Activated CD4-positive, CD25-positive, alpha-beta regulatory T cell (primary cell): ENCODE data around the gene TTC9.

Source experiments
- DNase-seq, 4 experiments: peaks; one replicate each; lab custom pipeline; 2025; lab: John Stamatoyannopoulos, UW

The TTC9 gene

DNA sequence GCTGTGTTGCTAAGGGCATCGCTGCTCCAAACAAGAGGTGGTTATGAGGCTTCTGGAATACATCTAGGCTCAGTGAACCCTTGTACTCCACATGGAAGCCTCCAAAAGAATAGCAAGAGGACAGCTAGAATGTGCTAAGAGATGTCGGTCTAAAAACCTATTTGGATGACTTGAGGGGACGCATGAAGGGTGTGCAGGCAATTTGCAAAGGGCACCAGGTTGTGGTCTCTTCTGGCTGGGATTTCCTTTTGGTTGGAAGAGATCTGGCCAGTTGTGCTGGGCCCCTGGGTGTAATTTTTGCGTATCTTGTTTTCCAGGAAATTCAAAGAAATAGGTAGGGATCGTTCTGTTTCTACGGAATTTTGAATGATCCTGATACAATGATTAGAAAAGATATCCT is 4.2 kb downstream of the TTC9 start:
- DNase-seq, result no peak

DNA sequence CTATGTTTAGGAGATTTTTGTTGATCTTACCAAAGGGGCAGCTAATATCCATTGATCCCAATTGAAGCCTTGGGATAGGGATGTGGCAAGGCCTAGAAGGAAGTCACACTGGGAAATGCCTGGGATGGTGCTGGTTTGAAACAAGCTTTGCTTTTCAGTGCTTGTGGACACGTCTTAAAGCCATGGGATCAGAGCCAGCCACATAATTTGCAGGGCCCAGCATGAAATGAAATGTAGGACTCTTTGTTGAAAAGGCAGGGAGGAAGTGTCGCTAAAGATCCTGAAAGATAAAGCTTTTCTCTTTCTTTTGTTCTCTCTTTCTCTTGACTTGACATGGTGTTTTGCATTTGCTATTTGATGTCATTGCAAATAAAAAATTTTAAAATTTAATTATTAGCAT is 5.0 kb downstream of the TTC9 start:
- DNase-seq, result no peak

DNA sequence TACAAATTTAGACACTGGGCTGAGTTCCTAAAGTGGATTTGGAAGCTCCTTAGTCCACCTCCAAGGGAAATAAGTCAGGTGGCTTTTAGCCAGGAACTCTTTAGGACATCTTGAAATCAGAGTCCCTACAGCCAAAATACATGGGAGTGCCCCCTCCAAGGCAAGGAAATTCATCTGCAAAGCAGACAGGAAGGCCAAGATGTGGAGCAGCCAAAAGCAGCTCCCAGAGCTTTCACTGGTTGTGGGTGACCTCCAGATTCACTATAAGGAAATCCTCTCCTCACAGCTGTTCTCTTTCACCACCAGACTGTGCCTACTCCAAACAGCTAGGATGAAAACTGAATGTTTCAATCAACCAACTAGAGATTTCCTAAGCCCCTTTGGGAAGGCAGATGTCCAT is 6.6 kb downstream of the TTC9 start:
- DNase-seq, result no peak

DNA sequence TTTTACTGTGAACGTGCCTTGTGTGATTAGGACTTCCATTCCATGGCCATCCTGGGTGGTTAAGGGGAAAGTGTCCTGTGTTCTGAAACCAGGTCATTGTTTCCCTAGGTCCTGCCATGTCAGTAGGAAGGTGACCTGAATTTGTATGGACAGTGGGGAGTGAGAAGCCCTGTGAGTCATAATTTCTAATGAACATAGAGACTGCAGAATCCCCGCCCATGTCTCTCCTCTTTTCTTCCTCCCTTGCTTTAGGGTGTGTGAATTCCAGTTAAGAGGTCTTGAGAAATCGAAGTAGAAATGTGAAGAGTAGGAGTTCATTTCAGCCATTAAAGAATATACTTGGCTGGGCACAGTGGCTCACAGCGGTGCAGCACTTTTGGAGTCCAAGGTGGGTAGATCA is 8.1 kb downstream of the TTC9 start:
- no peak for DNase-seq

DNA sequence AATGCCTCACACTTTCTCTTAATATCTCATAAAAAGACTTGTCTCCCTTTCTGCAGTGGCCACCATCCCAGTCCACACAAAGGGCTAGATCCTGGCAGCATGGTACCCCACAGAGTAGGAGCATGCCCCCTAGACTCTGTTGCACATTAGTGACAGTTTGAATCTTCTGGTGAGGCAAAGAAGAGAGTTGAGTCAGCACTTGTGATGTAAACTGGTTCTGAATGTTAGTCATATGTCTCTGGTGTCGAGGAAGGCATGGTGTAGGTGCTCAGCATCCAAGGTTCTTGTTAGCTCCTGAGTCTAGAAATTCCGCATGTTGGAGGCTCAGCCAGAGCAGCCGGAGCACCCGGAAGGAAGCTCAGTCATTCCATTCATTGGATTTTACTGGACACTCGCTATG is 9.8 kb downstream of the TTC9 start:
- no peak for DNase-seq

DNA sequence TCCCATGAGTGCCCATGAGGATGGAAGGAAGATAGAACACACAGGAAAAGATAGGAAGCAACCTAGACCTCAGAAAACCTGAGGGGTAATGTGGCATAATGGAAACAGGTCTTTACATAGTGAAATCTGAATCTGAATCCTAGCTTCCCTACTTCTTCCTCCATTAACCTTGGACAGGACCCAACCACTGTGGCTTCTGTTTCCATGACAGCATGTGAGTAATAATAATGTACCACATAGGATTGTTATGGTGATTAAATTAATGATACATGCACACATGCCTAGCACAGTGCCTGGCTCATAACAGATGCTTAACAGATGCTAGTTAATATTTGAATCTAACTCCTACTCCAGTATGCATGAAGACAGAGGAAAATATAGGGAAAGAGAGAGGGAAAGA is 11.2 kb downstream of the TTC9 start:
- no peak for DNase-seq

DNA sequence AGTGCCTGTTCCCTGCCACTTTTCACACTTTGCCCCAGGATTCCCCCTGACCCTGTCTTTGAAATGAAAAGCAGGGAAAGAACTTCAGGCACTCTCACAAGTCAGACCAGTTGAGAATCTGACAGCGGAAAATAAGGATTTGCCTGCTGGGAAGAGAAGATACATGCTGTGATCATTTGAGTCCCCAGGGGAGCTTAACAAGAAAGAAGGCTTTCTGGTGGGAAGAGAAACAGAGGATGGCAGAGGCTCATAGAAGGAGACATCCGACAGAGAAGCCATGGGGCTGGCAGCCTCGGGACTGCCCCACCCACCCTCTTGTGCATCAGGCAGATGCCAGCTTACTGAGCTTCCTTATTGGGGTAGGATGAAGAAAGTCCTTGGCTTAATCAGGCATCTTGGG is 11.9 kb downstream of the TTC9 start:
- DNase-seq, result no peak

DNA sequence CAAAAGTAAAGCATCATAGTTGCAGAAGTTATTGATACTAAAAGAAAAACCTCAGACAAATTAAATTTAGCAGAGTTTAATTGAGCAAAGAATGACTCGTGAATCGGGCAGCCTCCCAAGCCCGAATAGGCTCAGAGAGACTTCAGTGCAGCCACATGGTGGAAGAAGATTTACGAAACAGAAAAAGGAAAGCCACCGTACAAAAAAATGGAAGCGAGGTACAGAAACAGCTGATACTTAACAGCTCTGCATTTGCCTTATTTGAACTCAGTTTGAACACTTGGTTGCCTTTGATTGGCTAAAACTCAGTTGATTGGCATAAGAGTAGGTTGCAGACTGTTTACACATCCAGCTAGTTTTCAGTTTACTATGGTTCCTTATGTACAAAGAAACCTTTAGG is 12.9 kb downstream of the TTC9 start:
- no peak for DNase-seq

DNA sequence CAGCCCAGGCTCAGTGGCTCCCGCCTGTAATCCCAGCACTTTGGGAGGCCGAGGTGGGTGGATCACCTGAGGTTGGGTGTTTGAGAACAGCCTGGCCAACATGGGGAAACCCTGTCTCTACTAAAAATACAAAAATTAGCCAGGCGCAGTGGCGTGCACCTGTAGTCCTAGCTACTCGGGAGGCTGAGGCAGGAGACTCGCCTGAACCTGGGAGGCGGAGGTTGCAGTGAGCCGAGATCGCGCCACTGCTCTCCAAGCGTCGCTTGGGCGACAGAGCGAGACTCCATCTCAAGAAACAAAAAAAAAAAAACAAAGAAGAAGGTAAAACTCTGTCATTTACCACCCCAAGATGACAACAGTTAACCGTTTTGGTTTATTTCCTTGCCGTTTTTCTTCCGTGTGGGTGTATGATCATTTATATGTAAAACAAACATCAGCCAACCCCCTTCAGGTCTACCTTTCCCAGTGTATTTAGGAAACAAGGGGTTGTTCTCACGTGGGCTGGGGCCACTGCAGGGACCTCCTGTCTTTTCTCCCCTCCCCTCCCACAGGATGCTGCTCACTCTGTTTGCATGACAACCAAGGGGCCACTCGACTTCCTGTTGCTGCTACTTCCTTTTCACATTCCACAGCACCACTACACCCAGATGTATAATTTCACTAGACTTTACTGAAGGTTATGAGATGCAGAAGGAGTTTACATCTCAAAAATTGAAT is 13.6 kb downstream of the TTC9 start:
- peak; percentile 10 to 37 (median 18) for DNase-seq

DNA sequence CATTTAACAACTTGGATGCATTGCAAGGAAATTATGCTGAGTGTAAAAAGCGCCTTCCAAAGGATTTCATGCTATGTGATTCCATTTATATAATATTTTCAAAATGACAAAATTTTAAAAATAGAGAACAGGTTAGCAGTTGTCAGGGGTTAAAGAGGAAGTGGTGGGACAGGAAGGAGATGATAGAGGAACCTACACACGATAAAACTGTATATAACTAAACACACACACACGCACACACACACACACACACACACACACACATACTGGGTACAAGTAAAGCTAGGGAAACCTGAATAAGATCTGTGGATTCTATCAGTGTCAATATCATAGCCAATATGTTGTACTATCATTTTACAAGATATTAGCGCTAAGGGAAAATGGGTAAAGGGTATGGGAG is 17.2 kb downstream of the TTC9 start:
- DNase-seq, result no peak

DNA sequence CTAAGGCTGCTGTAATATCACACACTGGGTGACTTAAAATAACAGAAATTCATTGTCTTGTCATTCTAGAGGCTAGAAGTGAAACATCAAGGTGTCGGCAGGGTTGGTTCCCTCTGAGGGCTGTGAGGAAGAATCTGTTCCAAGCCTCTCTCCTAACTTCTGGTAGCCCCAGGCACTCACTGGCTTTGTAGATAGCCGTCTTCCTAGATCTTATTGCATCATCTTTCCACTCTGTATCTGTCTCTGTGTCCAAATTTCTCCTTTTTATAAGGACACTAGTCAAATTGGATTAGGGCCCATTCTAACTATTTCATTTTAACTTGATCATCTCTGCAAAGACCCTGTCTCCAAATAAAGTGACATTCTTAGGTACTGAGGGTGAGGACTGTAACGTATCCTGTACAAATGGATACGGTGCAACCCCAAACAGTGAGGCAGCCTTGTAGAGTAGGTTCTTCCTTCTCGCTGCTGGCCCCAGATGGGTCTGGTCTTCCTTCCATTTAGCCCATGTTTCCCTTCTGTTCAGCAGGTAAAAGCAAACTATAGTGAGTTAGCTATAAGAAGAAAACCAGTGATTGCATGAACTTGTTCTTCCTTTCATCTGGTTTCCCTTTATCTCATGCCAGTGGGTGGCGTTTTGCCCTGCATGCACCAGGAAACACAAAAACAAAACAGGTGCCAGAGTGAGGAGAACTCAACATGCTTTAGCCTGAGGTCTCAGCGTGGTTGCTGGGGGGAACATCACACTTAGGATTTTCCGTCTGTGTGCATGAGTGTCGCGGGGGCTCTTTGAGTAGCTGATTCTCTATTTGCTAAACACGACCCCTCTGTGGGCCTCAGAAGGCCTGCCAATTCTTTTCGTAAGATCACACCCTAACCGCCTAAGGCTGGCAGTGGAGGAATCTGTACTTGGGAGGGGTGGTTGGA is 19.5 kb downstream of the TTC9 start:
- DNase-seq, result peak in 1 of 4 experiments; percentile 30

DNA sequence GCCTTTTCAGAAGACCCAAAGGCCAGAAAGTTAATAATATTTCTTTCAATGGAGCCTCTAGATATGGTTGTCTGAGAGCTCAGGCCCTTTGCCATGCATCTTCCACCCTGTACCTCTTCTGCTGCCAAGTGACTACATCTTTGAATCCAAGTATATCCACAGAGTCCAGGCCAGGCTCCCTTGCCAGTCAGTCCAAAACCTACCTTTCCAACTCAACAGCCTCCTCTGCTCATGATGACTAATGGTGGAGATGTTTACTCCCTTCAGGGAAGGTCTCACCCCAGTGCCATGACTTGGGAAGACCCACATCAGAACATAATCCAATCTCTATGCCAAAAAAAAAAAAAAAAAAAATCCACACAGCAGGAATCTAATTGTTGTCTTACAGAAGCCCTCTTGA is 20.4 kb downstream of the TTC9 start:
- DNase-seq, result no peak

DNA sequence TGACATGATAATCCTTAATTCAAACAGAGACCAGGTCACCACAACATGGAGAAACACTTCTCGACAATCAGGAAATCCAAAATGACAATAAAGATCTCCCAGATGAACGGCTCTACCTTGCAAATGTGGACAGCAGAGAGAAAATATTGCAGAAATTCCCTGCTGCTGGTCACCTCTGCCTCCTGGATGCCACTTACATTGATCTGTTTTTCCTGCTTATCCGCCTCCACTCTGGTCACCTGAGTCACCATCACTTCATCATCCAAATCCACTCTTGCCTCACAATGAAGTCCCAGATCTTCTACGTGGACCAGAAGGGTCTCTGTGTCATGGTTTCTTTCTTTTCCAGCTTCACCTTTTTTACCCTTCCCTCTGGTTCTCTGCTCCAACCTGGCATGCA is 21.1 kb downstream of the TTC9 start:
- DNase-seq, result no peak

DNA sequence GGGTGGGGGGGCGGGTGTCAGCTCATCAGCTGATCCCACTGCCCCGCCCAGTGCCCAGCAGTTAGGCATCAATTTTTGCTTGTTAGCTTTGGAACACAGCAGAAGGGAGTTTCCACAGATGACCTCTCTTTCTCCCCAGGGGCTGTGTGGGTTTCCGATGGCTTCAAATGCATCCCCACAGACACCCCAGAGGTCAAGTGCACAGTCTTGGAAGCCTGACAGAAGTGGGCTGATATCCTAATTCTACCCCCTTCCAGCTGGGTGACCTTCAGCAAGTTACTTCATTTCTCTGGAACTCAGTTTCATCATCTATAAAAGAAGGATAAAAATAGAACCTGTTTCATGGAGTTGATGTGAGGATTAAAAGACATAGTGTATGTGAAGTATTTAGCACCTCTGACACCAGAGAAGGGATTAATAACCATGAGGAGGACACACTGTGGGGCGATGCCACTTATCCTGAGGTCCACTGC is 22.0 kb downstream of the TTC9 start:
- DNase-seq, result no peak

DNA sequence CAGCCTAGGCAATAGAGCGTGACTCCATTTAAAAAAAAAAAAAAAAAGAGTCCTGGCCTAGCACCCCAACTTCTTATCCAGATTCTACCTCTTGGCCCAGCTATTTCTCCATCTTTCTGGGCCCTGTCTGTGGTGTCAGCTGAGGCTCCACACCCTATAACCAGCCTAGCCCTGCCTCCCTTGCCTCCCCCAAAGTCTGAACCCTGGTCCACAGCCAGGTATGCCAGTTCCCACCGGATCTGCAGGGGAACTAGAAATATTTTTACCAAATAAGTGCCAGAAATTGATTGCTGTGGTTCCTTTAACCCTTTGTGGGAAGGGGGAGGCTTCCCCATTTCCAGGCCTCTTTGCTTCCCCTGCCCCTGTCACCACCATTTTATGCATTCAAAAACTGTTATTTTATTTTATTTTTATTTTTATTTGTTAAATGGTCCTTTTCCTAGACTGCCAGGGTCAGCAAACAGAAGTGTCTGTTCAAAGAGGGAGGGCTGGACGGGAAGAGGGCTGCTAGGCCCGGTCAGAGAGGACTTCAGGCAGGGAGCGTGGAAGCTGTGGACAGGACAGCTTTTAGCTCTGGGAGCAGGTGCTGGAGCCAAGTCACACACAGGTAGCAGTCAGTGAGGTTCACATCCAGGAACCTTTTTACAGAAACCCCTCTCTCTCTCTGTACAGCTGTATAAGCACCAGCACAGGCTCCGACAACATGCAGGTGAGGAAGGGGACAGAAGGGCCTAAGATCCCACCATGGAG is 23.2 kb downstream of the TTC9 start:
- DNase-seq, result no peak

DNA sequence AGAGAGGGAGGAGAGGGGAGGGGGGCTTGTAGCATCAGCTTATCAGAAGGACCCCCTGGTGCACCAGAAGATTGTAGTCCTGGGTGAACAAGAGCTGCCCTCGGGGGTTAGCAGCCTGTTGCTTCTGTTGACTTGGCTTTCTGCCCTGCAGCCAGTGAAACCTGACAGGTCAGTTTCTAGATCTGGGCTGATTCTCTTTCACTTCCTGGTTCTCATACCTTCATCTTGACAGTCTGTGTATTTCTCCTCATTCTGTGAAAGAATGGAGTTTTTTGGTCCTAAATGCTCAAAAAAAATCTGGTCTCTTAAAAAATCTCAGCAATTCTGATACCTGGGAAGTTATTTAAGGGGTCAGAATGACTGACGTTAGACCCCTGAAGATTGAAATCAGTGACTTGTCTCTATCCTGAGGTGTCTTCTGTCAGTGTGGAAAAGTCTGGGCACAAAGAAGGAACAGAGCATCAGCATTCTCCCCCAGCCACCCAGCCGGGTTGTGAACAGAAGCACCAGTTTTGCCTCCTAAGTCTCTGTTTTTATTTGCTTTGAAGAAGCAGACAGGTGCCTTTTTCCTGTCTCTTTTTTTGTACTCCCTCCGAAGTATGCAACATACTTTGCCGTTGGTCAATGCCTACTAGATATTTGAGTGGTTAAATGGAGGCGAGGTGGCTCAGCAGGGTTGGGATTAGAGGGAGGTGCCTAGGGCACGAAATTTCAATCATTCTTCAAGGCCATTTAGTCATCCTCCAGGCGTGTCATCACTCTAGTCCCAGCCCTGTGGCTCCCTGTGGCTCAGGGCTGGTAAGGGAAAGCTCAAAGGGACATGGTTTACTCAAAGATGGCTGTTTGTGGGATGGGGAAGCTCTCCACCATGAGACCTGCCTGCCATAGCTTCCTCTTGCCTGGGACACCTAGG is 24.0 kb downstream of the TTC9 start:
- DNase-seq, result no peak

DNA sequence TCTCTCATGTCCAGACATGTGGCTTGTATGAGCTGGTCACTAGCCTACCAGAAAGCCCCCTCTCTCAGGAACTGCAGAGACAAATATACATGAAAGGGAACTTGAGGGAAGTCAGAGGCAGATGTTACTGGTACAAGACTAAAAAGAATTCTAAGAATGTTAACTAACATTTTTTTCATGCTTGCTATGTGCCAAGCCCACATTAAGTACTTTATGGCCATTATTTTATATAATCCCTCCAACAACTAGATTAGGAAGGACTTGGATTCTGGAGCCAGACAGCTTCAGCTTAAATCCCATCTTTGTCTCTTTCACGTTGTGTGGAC is 24.6 kb downstream of the TTC9 start:
- DNase-seq, result no peak

DNA sequence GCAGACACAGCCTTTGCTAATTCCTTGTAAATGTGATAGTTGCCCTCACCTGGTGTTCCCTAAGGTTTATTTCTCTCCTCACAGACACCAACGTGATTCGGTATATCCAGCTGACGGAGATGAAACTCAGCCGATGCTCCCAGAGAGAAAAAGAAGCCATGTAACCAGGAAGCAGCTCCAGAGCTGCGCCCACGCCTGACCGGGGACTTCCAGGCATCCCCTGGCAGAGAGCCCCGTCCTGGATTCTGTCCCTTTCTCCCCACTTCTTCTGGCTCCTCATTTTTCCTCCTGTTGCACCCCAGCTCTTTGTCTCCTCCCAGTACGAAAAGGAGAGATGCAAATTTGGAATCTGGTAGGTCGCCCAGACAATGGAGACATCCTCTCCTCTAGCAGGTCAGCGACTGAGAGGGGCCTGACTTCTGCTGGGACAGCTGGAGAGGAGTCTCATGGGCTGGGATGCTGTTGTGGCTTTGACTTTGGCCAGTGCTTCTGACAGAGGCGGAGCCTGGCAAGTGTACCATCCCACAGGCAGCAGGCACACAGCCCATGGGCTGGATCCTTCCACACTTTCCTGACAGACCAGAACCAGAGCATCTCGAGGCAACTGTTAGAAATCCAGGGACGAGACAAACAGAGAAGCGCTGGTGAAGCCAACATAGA is 29.4 kb downstream of the TTC9 start:
- DNase-seq, result no peak

DNA sequence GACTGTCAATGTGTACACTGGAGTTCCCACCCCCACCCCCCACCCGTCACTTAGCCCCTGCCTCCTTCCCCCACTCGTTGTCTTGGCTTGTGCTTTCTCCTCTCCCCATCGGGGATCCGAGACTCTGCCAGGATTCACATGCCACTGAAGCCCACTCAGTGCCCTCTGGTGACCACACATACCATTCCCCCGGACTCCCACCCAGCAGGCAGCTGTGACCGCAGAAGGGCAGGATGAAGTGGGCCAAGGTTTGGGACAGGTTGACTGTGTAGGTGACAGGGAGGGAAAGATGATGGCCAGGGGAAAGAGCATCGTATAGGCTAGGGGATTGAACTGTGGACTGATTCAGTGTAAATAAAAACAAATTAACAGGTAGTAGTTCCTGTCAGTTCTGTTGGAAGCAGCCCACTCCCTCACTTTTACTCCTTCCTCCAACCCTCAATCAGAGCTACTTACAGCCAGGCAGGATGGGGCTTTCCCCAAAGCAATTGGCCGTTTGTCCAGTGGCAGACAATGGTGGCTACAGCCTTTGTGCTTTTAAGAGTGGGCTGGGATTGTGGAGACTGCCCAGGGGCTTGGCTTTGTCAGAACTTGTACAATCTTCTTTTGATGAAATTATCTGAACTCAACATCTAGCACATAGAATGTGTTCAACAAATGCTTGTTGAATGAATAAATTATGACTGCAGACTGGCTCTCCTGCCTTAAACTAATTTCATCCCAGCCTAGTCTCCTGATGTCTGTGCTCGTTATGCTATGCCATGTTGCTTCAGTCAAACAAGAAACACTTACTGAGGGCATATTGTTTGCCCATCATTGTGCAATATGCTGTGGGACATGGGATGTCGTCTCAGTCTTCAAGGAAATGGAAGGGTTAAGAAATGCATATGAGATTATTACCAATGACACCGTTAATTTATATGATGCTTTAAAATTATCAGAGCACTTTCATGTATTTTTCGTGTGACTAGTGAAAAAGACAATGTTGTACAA is 30.2 kb downstream of the TTC9 start:
- no peak for DNase-seq

DNA sequence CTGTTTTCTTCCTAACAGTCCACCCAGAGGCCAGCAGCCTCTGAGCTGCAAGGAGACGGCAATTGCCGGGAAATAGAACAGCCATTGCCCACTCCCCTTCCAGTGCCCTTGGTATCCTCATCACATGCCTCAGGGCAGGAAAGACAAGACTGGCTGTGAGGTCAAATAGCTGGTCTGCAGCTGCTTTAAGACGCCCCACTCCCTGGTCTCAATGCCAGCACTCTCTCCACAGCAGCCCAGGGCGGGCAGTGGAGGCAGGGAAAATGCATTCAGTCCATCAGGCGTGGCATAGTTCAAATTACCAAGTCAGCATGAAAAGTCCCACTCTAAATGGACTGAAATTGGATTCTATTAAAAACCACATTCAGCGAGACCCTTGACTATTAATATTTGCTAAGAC is 35.6 kb downstream of the TTC9 start:
- DNase-seq, result no peak
